Neural crest cell (in vitro differentiated cells): ENCODE measurements around the gene ROBO1. TPM values are rescaled to one million over a fixed set of nuclear protein-coding genes. Genes with fewer than 3 reads are reported as not detected.

Experiments used
- DNase-seq: peaks from one replicate; pipeline ENCODE4 v3.0.0; 2021; ENCODE audit warnings: low read depth, mixed read lengths, low spot score
- H3K27ac Mint-ChIP-seq: one replicate; pipeline ENCODE4 v1.8.0; 2021; ENCODE audit warnings: mild to moderate bottlenecking, mixed read lengths; ENCODE audit not compliant: unreplicated experiment
- H3K27me3 Mint-ChIP-seq: 2 replicates; pipeline ENCODE4 v1.8.0; 2021; ENCODE audit warnings: low read depth, mild to moderate bottlenecking, mixed read lengths
- H3K36me3 Mint-ChIP-seq: 2 replicates; pipeline ENCODE4 v1.8.0; 2021; ENCODE audit warnings: low read depth, mild to moderate bottlenecking, mixed read lengths
- H3K4me1 Mint-ChIP-seq: 2 replicates; pipeline ENCODE4 v1.8.0; 2021; ENCODE audit warnings: mixed read lengths
- H3K4me3 Mint-ChIP-seq: one replicate; pipeline ENCODE4 v1.8.0; 2021; ENCODE audit warnings: mild to moderate bottlenecking, mixed read lengths
- H3K9me3 Mint-ChIP-seq: 2 replicates; pipeline ENCODE4 v1.8.0; 2021; ENCODE audit warnings: mixed read lengths
- total RNA-seq: library from RNA; stranded (reverse); gene quantifications from 2 replicates; pipeline ENCODE4 v1.2.1, GENCODE V29; 2021
- TF ChIP-seq, protein P1 (sequence below): fragments of 200-600 bp; sonication (generic); conservative IDR thresholded peaks from 2 replicates; pipeline ENCODE4 v1.5.0; 2021; ENCODE audit warnings: antibody characterized with exemption, mild to moderate bottlenecking

Gene ROBO1
- total RNA-seq, 1 donor from 2014 or later = 88.7 TPM

DNA sequence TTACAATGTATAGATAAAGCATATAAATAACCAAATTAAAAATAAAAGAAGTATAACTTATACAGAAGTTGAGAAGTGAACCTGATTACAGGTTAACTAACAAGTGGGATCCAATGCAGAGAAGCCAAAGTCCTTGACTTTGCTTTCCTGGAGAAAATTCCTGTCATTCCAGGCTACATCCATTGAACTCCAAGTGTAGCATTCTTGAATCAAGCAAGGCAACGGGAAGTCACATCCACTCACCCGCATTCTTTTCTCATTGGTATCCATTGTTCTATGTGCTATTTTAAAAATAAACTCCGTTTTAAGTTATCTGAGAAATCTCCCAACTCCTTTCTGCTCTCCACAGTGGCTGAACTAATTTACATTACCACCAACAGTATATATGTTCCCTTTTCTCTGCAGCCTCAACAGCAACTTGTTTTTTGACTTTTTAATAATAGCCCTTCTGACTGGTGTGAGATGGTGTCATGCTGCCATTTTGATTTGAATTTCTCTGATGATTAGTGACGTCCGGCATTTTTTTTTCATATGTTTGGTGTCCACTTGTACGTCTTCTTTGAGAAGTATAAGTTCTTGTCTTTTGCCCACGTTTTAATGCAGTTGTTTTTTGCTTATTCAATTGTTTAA lies 534.3 kb downstream of the ROBO1 start:
- Mint-ChIP-seq H3K4me1 (no peaks in the 10 kb centered on the region), H3K9me3 (peaks cover 4% of the 10 kb centered on the region), H3K27me3 (no peaks in the 10 kb centered on the region), H3K36me3 (peaks cover 7% of the 10 kb centered on the region), H3K27ac (no peak overlapping the region), H3K4me3 (no peak overlapping the region)
- TF ChIP-seq, protein P1, sequence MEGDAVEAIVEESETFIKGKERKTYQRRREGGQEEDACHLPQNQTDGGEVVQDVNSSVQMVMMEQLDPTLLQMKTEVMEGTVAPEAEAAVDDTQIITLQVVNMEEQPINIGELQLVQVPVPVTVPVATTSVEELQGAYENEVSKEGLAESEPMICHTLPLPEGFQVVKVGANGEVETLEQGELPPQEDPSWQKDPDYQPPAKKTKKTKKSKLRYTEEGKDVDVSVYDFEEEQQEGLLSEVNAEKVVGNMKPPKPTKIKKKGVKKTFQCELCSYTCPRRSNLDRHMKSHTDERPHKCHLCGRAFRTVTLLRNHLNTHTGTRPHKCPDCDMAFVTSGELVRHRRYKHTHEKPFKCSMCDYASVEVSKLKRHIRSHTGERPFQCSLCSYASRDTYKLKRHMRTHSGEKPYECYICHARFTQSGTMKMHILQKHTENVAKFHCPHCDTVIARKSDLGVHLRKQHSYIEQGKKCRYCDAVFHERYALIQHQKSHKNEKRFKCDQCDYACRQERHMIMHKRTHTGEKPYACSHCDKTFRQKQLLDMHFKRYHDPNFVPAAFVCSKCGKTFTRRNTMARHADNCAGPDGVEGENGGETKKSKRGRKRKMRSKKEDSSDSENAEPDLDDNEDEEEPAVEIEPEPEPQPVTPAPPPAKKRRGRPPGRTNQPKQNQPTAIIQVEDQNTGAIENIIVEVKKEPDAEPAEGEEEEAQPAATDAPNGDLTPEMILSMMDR = no peak
- no peak for DNase-seq

DNA sequence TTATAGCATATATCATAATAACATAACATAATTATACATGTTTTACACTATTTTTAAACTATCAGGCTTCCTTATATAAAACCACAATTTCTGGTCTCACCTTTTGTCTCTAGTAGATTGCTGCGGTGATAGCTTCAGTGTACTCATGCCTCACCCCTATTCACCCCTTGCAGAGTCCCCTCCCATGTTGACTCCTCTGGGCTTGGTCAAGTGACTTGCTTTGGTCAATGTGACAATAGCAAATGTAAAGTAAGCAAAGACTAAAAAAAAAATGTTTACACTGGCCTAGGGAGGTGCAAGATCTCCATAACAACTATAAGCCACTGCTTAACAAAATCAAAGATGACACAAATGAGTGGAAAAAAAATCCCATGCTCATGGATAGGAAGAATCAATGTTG lies 537.5 kb downstream of the ROBO1 start:
- TF ChIP-seq, protein P1 = no peak
- H3K4me3 Mint-ChIP-seq = no peak overlapping the region

DNA sequence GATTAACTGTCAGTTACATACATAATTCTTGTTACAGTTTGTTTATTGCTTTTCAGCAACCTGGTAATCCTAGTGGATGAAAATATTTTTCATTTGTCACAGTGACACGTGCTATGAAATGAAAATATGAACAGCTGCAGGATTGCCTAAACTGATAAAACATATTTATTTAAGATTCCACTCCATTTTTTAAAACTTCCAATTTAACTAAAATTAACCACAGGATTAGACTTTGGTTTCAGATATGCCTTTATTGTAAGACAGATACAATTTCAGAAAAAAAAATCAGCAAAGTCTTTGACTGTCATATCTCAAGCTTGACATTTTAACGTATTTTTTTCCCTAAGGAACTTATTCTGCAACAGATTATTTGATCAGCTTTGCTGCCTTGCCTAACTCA lies 550.7 kb downstream of the ROBO1 start:
- Mint-ChIP-seq H3K27me3 (no peaks in the 10 kb centered on the region), H3K4me1 (no peaks in the 10 kb centered on the region), H3K36me3 (no peaks in the 10 kb centered on the region), H3K9me3 (no peaks in the 10 kb centered on the region), H3K27ac (no peak overlapping the region), H3K4me3 (no peak overlapping the region)
- TF ChIP-seq, protein P1 = no peak
- no peak for DNase-seq

More for the DNA sequence above, 537.5 kb downstream of the ROBO1 start:
- DNase-seq = no peak
- H3K27me3 Mint-ChIP-seq = no peaks in the 10 kb centered on the region
- H3K4me1 Mint-ChIP-seq = no peaks in the 10 kb centered on the region
- H3K9me3 Mint-ChIP-seq = peaks cover 4% of the 10 kb centered on the region
- peaks cover 7% of the 10 kb centered on the region for H3K36me3 Mint-ChIP-seq
- H3K27ac Mint-ChIP-seq = no peak overlapping the region

DNA sequence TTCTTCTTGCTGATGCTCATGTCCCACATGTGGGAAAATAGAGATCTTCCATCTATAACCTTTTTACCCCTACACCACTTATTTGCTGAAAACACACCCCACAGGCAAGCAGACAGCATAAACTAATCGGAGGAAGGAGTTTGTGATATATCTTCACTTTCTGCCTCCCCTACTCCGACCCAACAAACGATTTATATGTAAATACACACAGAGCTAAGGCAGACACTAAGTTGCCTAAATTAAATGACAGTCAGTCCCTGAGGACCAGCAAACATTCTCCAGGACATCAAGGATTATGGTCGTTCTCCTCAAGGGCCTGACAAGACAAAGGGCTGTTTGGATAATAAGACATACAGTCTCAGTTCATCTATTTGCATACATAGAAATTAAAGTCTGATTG lies 552.5 kb downstream of the ROBO1 start:
- Mint-ChIP-seq H3K27me3 (no peaks in the 10 kb centered on the region), H3K4me1 (no peaks in the 10 kb centered on the region), H3K9me3 (no peaks in the 10 kb centered on the region), H3K4me3 (no peak overlapping the region), H3K27ac (no peak overlapping the region), H3K36me3 (no peaks in the 10 kb centered on the region)
- DNase-seq = no peak
- TF ChIP-seq, protein P1 = no peak

DNA sequence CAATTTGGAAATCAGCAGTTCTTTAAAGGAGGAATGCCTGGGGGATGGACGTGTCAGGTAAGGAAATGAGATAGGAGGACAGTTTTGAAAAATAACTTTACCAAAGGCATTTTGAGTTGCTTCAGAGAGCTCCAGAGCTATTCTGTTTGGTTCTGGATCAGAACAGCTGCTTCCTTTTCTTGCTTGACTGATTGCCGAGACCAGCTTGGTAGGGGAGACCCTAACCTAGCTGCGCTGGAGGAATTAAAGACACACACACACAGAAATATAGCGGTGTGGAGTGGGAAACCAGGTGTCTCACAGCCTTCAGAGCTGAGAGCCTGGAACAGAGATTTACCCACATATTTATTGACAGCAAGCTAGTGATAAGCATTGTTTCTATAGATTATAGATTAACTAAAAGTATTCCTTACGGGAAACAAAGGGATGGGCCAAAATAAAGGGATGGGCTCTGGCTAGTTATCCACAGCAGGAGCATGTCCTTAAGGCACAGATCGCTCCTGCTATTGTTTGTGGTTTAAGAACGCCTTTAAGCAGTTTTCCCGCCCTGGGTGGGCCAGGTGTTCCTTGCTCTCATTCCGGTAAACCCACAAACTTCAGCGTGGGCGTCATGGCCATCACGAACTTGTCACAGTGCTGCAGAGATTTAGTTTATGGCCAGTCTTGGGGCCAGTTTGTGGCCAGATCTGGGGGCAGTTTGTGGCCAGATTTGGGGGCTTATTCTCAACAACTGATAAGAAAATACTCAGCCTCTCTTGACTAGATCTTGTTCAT lies 556.0 kb downstream of the ROBO1 start:
- no peaks in the 10 kb centered on the region for H3K27me3 Mint-ChIP-seq
- DNase-seq = no peak
- no peak overlapping the region for H3K27ac Mint-ChIP-seq
- peaks cover 4% of the 10 kb centered on the region for H3K36me3 Mint-ChIP-seq
- TF ChIP-seq, protein P1 = no peak
- H3K4me3 Mint-ChIP-seq = no peak overlapping the region
- H3K9me3 Mint-ChIP-seq = peaks cover 12% of the 10 kb centered on the region
- no peaks in the 10 kb centered on the region for H3K4me1 Mint-ChIP-seq
